ENCODE measurements around the gene USP35.

Gene USP35

DNA sequence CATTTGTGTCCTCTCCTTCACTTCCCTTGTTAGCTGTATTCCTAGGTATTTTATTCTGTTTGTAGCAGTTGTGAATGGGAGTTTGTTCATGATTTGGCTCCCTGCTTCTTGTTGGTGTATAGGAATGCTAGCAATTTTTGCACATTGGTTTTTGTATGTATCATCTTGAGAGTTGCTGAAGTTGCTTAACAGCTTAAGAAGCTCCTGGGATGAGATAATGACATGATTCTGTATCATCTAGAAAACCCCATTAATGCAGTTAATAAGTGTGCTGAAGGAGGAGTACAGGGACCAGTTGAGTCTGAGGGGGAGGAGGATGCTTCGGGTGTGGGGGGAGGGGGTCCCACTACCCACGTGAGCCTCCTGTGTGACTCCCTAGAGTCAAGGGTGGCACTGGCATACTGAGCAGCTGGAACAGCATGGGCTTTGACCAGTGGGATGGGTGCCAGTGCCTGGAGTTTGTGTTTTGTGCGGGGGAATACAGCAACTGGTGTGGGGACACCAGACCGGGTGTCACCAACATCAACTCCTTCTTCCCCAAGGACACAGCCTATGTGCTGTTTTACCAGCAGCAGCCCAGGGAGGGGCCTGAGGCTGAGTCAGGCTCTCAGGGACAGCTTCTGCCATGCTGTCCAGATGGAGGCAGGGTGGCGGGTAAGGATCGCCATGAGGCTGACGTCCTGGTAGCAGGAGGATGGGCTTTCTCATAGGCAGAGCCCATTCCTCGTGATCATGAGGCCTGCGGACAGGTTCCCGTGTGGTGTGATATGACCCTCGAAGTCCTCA, 24.1 kb downstream of the USP35 start:
- Histone ChIP-seq H3K9me3 (ENCODE audit: low read length) (no peaks in the 10 kb centered on the region), H3K27me3 (ENCODE audit: insufficient read depth, low read length) (no peaks in the 10 kb centered on the region), H3K27ac (ENCODE audit: low read depth, low read length, poor library complexity, severe bottlenecking) (no peak overlapping the region), H3K4me3 (ENCODE audit: low read depth, low read length, poor library complexity, severe bottlenecking) (no peak overlapping the region), H2AFZ (ENCODE audit: low read length) (no peak overlapping the region), H3K79me2 (ENCODE audit: insufficient read depth, low read length) (no peaks in the 10 kb centered on the region), H3F3A (ENCODE audit: insufficient read depth, low read length) (no peaks in the 10 kb centered on the region), H3K9ac (ENCODE audit: low read length) (no peak overlapping the region), H4K20me1 (ENCODE audit: insufficient read depth, low read length) (no peaks in the 10 kb centered on the region), H3K36me3 (ENCODE audit: insufficient read depth, low read length) (no peaks in the 10 kb centered on the region), H3K9me2 (ENCODE audit: low read depth, low read length) (no peaks in the 10 kb centered on the region), H3K4me1 (ENCODE audit: insufficient read depth, low read length, severe bottlenecking) (no peaks in the 10 kb centered on the region), H3K4me2 (ENCODE audit: low read length) (no peak overlapping the region)
- TF ChIP-seq EZH2 (IDR thresholded peaks at IDR 0.05; ENCODE audit: borderline replicate concordance, low read length) (no peak), CTCF (IDR thresholded peaks at IDR 0.05; ENCODE audit: low read length) (no peak)

DNA sequence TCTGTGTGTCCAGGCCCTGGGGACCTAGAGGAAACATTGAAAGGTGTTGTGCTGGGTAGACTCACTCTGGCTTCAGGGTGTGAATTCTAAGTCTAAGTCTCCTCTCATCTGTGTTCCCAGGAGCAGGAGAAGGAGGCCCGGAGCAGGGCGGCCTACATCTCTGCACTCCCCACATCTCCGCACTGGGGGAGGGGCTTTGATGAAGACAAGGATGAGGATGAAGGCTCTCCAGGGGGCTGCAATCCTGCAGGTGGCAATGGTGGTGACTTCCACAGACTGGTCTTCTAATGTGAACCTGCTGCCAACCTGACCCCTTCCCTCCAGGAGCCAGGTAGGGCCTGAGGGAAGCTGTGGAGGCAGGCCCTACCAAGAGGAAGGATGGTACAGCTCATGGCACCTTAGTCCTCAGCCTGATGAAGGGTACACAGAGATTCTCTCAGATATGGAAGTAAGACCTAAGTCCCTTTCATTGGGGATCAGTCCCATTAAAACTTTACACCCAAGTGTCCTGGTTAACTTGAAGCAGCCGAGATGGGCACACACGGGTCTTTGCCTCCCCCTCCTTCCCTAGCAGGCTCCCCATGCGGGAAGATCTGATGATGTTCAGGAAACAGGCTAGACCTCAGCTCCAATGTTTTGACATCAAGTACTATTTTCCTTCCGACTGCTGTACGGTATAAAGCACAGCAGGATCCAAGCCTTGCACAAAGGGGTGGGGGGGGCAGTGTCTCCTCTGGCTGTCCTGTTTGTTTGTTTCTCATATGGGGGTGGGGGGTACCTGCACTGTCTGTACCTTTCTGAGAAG, 25.0 kb downstream of the USP35 start:
- no peak overlapping the region for H3K27ac ChIP-seq (ENCODE audit: low read depth, low read length, poor library complexity, severe bottlenecking)
- H3K4me1 ChIP-seq (ENCODE audit: insufficient read depth, low read length, severe bottlenecking) = no peaks in the 10 kb centered on the region
- TF ChIP-seq CTCF (IDR thresholded peaks at IDR 0.05; ENCODE audit: low read length) (no peak), EZH2 (IDR thresholded peaks at IDR 0.05; ENCODE audit: borderline replicate concordance, low read length) (no peak)
- no peak overlapping the region for H3K4me3 ChIP-seq (ENCODE audit: low read depth, low read length, poor library complexity, severe bottlenecking)
- no peak overlapping the region for H3K9ac ChIP-seq (ENCODE audit: low read length)
- H3K27me3 ChIP-seq (ENCODE audit: insufficient read depth, low read length) = no peaks in the 10 kb centered on the region
- H3K36me3 ChIP-seq (ENCODE audit: insufficient read depth, low read length) = no peaks in the 10 kb centered on the region
- no peak overlapping the region for H3K4me2 ChIP-seq (ENCODE audit: low read length)
- no peaks in the 10 kb centered on the region for H3K9me2 ChIP-seq (ENCODE audit: low read depth, low read length)
- no peaks in the 10 kb centered on the region for H4K20me1 ChIP-seq (ENCODE audit: insufficient read depth, low read length)
- H3K9me3 ChIP-seq (ENCODE audit: low read length) = no peaks in the 10 kb centered on the region
- no peak overlapping the region for H2AFZ ChIP-seq (ENCODE audit: low read length)
- H3F3A ChIP-seq (ENCODE audit: insufficient read depth, low read length) = no peaks in the 10 kb centered on the region
- no peaks in the 10 kb centered on the region for H3K79me2 ChIP-seq (ENCODE audit: insufficient read depth, low read length)

GRCh38 chr11:78214331-78215194, 25.8 kb downstream of the USP35 start:
- H3K9me2 ChIP-seq (ENCODE audit: low read depth, low read length) = no peaks in the 10 kb centered on the region
- no peaks in the 10 kb centered on the region for H3K36me3 ChIP-seq (ENCODE audit: insufficient read depth, low read length)
- no peak overlapping the region for H3K4me2 ChIP-seq (ENCODE audit: low read length)
- H3K79me2 ChIP-seq (ENCODE audit: insufficient read depth, low read length) = no peaks in the 10 kb centered on the region
- TF ChIP-seq CTCF (IDR thresholded peaks at IDR 0.05; ENCODE audit: low read length) (no peak), EZH2 (IDR thresholded peaks at IDR 0.05; ENCODE audit: borderline replicate concordance, low read length) (no peak)
- H4K20me1 ChIP-seq (ENCODE audit: insufficient read depth, low read length) = no peaks in the 10 kb centered on the region
- no peaks in the 10 kb centered on the region for H3K27me3 ChIP-seq (ENCODE audit: insufficient read depth, low read length)
- no peak overlapping the region for H3K4me3 ChIP-seq (ENCODE audit: low read depth, low read length, poor library complexity, severe bottlenecking)
- no peaks in the 10 kb centered on the region for H3K4me1 ChIP-seq (ENCODE audit: insufficient read depth, low read length, severe bottlenecking)
- no peak overlapping the region for H3K27ac ChIP-seq (ENCODE audit: low read depth, low read length, poor library complexity, severe bottlenecking)
- no peaks in the 10 kb centered on the region for H3F3A ChIP-seq (ENCODE audit: insufficient read depth, low read length)
- H3K9ac ChIP-seq (ENCODE audit: low read length) = no peak overlapping the region
- H3K9me3 ChIP-seq (ENCODE audit: low read length) = no peaks in the 10 kb centered on the region
- H2AFZ ChIP-seq (ENCODE audit: low read length) = no peak overlapping the region
